ENCODE data around the gene ABHD16A.

DNA sequence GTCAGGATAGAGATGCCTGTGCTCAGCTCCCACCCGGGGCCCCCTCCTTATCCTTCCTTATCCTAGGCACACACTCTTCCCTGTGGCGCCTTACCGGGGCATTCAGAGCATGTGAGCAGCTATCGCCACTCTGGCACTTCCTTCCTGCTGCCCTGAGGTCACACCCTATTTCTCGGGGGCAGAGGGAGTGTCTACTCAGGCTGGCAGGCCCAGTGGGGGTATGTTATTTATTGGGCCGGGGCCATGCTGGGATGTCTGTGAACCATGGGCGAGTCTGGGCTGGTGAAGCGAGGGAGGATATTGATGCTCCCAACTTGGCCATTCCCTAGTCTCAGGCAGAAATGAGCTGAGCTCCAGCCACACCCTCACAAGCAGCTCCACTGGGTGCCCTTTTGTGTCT lies 8.1 kb upstream of the ABHD16A start:
- TF ChIP-seq, protein P1, sequence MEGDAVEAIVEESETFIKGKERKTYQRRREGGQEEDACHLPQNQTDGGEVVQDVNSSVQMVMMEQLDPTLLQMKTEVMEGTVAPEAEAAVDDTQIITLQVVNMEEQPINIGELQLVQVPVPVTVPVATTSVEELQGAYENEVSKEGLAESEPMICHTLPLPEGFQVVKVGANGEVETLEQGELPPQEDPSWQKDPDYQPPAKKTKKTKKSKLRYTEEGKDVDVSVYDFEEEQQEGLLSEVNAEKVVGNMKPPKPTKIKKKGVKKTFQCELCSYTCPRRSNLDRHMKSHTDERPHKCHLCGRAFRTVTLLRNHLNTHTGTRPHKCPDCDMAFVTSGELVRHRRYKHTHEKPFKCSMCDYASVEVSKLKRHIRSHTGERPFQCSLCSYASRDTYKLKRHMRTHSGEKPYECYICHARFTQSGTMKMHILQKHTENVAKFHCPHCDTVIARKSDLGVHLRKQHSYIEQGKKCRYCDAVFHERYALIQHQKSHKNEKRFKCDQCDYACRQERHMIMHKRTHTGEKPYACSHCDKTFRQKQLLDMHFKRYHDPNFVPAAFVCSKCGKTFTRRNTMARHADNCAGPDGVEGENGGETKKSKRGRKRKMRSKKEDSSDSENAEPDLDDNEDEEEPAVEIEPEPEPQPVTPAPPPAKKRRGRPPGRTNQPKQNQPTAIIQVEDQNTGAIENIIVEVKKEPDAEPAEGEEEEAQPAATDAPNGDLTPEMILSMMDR (IDR thresholded peaks at IDR 0.05) = no peak
- TF ChIP-seq SIN3A (IDR thresholded peaks at IDR 0.05; ENCODE audit: borderline replicate concordance, insufficient read depth, low read depth, low read length) = no peak

Data from Panc1 (cell line).